K562 (cell line): ENCODE results near the gene SUV39H2.

ENCODE experiments used
- CBX8 ChIP-seq: fragments of 200-600 bp; sonication (generic); IDR thresholded peaks from 2 replicates; pipeline ENCODE4 v1.6.1; 2012; ENCODE audit warnings: borderline replicate concordance, mixed run types, low read depth, mild to moderate bottlenecking, moderate library complexity, mixed read lengths, low read length, control low read depth, inconsistent platforms; ENCODE audit not compliant: poor library complexity, severe bottlenecking; ENCODE audit errors: extremely low read depth
- CCNT2 ChIP-seq: IDR thresholded peaks from 2 replicates; pipeline ENCODE4 v1.6.1; 2011; ENCODE audit warnings: borderline replicate concordance, low read depth, mild to moderate bottlenecking, moderate library complexity, mixed read lengths, low read length; ENCODE audit not compliant: insufficient read length; ENCODE audit errors: extremely low read depth
- CUX1 ChIP-seq: fragments of 200-800 bp; sonication (Bioruptor generic); IDR thresholded peaks from 2 replicates; pipeline ENCODE4 v1.6.1; 2016; ENCODE audit warnings: missing genetic modification characterization, missing compliant biosample characterization
- ETS2 ChIP-seq: IDR thresholded peaks from 2 replicates; pipeline ENCODE4 v1.6.1; 2016; ENCODE audit warnings: borderline replicate concordance, missing genetic modification characterization, mild to moderate bottlenecking, moderate library complexity, missing compliant biosample characterization; ENCODE audit not compliant: poor library complexity, severe bottlenecking
- EZH2 ChIP-seq: IDR thresholded peaks from 2 replicates; pipeline ENCODE4 v1.6.1; 2012; ENCODE audit warnings: low read depth, mild to moderate bottlenecking, inconsistent platforms, low read length, borderline replicate concordance
- KLF16 ChIP-seq: IDR thresholded peaks from 2 replicates; pipeline ENCODE4 v1.6.1; 2016; ENCODE audit warnings: antibody characterized with exemption
- NRF1 ChIP-seq, 2 experiments: fragments of 450-650 bp; IDR thresholded peaks in 1 of 2; conservative IDR thresholded peaks in 1 of 2; 2 replicates each; pipeline ENCODE4 v1.6.1; 2014; ENCODE audit warnings: mild to moderate bottlenecking in 2 of 2
- RBBP5 ChIP-seq: fragments of 200-600 bp; sonication (generic); IDR thresholded peaks from 2 replicates; pipeline ENCODE4 v1.6.1; 2012; ENCODE audit warnings: borderline replicate concordance, mild to moderate bottlenecking, low read length, control low read depth, inconsistent platforms; ENCODE audit not compliant: insufficient read depth, poor library complexity, severe bottlenecking
- TF ChIP-seq, protein P1 (sequence below), 3 experiments: IDR thresholded peaks in 2 of 3; conservative IDR thresholded peaks in 1 of 3; 2 replicates each; pipeline ENCODE4 v1.5.1; 2011 to 2012; ENCODE audit warnings: low read length in 3 of 3, mild to moderate bottlenecking in 3 of 3, control low read depth in 2 of 3, improper control_type of control experiment in 1 of 3, inconsistent platforms in 1 of 3, low read depth in 1 of 3, mixed read lengths in 1 of 3, moderate library complexity in 1 of 3; ENCODE audit not compliant: insufficient read depth in 2 of 3

DNA sequence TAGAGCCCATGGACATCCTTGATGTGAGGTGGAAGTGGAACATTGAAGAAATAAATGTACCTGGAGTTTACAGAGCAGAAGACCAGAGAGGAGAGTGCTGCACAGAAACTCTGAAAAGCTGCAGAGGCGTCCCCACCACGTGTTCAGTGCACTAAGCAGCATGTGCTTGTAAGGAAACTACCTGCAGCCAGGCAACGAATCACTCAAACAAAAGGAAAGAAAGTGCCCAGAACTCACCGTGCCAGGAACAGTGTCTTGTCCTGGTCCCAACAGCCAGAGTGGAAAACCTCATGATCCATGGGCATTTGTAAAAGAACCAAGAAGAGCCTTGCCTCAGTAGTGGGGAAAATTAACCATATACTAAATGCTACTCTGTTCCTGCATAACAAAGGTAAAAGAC is 32.3 kb downstream of the SUV39H2 start:
- TF ChIP-seq RBBP5 (no peak), CUX1 (no peak), ETS2 (tag) (no peak), KLF16 (no peak), EZH2 (no peak), NRF1 (conservative IDR thresholded peaks at IDR 0.05 in 1 of 2, IDR thresholded peaks at IDR 0.05 in 1 of 2) (no peak), CBX8 (no peak), CCNT2 (no peak)
- TF ChIP-seq, protein P1, sequence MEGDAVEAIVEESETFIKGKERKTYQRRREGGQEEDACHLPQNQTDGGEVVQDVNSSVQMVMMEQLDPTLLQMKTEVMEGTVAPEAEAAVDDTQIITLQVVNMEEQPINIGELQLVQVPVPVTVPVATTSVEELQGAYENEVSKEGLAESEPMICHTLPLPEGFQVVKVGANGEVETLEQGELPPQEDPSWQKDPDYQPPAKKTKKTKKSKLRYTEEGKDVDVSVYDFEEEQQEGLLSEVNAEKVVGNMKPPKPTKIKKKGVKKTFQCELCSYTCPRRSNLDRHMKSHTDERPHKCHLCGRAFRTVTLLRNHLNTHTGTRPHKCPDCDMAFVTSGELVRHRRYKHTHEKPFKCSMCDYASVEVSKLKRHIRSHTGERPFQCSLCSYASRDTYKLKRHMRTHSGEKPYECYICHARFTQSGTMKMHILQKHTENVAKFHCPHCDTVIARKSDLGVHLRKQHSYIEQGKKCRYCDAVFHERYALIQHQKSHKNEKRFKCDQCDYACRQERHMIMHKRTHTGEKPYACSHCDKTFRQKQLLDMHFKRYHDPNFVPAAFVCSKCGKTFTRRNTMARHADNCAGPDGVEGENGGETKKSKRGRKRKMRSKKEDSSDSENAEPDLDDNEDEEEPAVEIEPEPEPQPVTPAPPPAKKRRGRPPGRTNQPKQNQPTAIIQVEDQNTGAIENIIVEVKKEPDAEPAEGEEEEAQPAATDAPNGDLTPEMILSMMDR (IDR thresholded peaks at IDR 0.05 in 2 of 3, conservative IDR thresholded peaks at IDR 0.05 in 1 of 3; ENCODE audit: insufficient read depth in 2 of 3, low read depth in 1 of 3, low read length in 3 of 3) = no peak
